HEK293 (cell line): ENCODE measurements around the gene ADAMTS2.

Source experiments
- CTCF ChIA-PET: fragments of 350-600 bp; formaldehyde crosslinking; extraction: SDS; loops from one replicate; lab custom pipeline; 2021; ENCODE audit warnings: antibody characterized with exemption; lab: Yijun Ruan, JAX
- POLR2A ChIA-PET: fragments of 300-600 bp; formaldehyde crosslinking; extraction: SDS; loops from one replicate; lab custom pipeline; 2020; ENCODE audit warnings: antibody characterized with exemption, inconsistent platforms; lab: Yijun Ruan, JAX
- H3K27ac ChIP-seq: fragments of 200-500 bp; sonication (Bioruptor generic); 2 replicates; pipeline ENCODE4 v1.5.1; 2014; ENCODE audit warnings: low read depth, low read length, control low read depth, inconsistent platforms; ENCODE audit errors: extremely low read depth
- H3K36me3 ChIP-seq, 2 experiments: fragments of 200-500 bp in 1 of 2; sonication (Bioruptor generic) in 1 of 2; 1 replicate in 1 of 2; 2 replicates in 1 of 2; pipeline ENCODE4 v1.5.1; 2014 to 2017; ENCODE audit warnings: inconsistent platforms in 2 of 2, low read length in 2 of 2; ENCODE audit not compliant: control insufficient read depth in 2 of 2, insufficient read depth in 1 of 2
- H3K4me1 ChIP-seq: fragments of 200-500 bp; sonication (Bioruptor generic); 2 replicates; pipeline ENCODE4 v1.5.1; 2014; ENCODE audit warnings: mild to moderate bottlenecking, low read length, inconsistent platforms; ENCODE audit not compliant: control insufficient read depth, insufficient read depth
- H3K4me3 ChIP-seq: 2 replicates; pipeline ENCODE4 v1.5.1; 2011; ENCODE audit warnings: low read depth, mild to moderate bottlenecking, control low read depth, low read length, moderate library complexity
- H3K9me3 ChIP-seq: fragments of 200-500 bp; sonication (Bioruptor generic); 2 replicates; pipeline ENCODE4 v1.5.1; 2014; ENCODE audit warnings: low read depth, low read length, inconsistent platforms; ENCODE audit not compliant: control insufficient read depth, insufficient read depth
- AEBP2 ChIP-seq: fragments of 450-650 bp; formaldehyde crosslinking; IDR thresholded peaks from 2 replicates; pipeline ENCODE4 v1.5.1; 2016; ENCODE audit warnings: missing biosample characterization, missing genetic modification characterization, borderline replicate concordance
- GFI1B ChIP-seq: fragments of 450-650 bp; formaldehyde crosslinking; IDR thresholded peaks from 2 replicates; pipeline ENCODE4 v1.5.1; 2016; ENCODE audit warnings: missing biosample characterization, missing genetic modification characterization
- GLI2 ChIP-seq: fragments of 450-650 bp; formaldehyde crosslinking; IDR thresholded peaks from 2 replicates; pipeline ENCODE4; 2017; ENCODE audit warnings: missing biosample characterization, missing genetic modification characterization, low read depth, borderline replicate concordance
- GLI4 ChIP-seq: fragments of 450-650 bp; formaldehyde crosslinking; IDR thresholded peaks from 2 replicates; pipeline ENCODE4 v1.5.1; 2016; ENCODE audit warnings: missing biosample characterization, missing genetic modification characterization
- KLF16 ChIP-seq: fragments of 450-650 bp; formaldehyde crosslinking; IDR thresholded peaks from 2 replicates; pipeline ENCODE4 v1.5.1; 2017; ENCODE audit warnings: missing biosample characterization, missing genetic modification characterization
- PRDM10 ChIP-seq: fragments of 450-650 bp; formaldehyde crosslinking; IDR thresholded peaks from 2 replicates; pipeline ENCODE4 v1.5.1; 2016; ENCODE audit warnings: missing biosample characterization, missing genetic modification characterization
- PRDM6 ChIP-seq: fragments of 450-650 bp; formaldehyde crosslinking; IDR thresholded peaks from 2 replicates; pipeline ENCODE4 v1.5.1; 2017; ENCODE audit warnings: missing biosample characterization, missing genetic modification characterization
- ZBTB11 ChIP-seq: fragments of 450-650 bp; formaldehyde crosslinking; conservative IDR thresholded peaks from 2 replicates; pipeline ENCODE4 v1.5.1; 2016; ENCODE audit warnings: low read depth, missing biosample characterization, missing genetic modification characterization
- ZNF133 ChIP-seq: fragments of 450-650 bp; formaldehyde crosslinking; IDR thresholded peaks from 2 replicates; pipeline ENCODE4 v1.5.1; 2016; ENCODE audit warnings: missing biosample characterization, missing genetic modification characterization
- ZNF140 ChIP-seq: fragments of 450-650 bp; formaldehyde crosslinking; IDR thresholded peaks from 2 replicates; pipeline ENCODE4 v1.5.1; 2016; ENCODE audit warnings: missing biosample characterization, missing genetic modification characterization
- ZNF157 ChIP-seq: fragments of 450-650 bp; formaldehyde crosslinking; IDR thresholded peaks from 2 replicates; pipeline ENCODE4 v1.5.1; 2016; ENCODE audit warnings: missing biosample characterization, missing genetic modification characterization
- ZNF394 ChIP-seq: fragments of 450-650 bp; formaldehyde crosslinking; IDR thresholded peaks from 2 replicates; pipeline ENCODE4 v1.5.1; 2016; ENCODE audit warnings: missing biosample characterization, missing genetic modification characterization, mild to moderate bottlenecking, moderate library complexity, borderline replicate concordance
- ZNF473 ChIP-seq: fragments of 450-650 bp; formaldehyde crosslinking; IDR thresholded peaks from 2 replicates; pipeline ENCODE4 v1.5.1; 2017; ENCODE audit warnings: missing biosample characterization, missing genetic modification characterization
- ZNF521 ChIP-seq: fragments of 450-650 bp; formaldehyde crosslinking; IDR thresholded peaks from 2 replicates; pipeline ENCODE4 v1.5.1; 2017; ENCODE audit warnings: missing biosample characterization, mild to moderate bottlenecking, missing genetic modification characterization
- ZNF548 ChIP-seq: fragments of 450-650 bp; formaldehyde crosslinking; IDR thresholded peaks from 2 replicates; pipeline ENCODE4 v1.5.1; 2016; ENCODE audit warnings: missing biosample characterization, missing genetic modification characterization
- ZNF791 ChIP-seq: fragments of 450-650 bp; formaldehyde crosslinking; IDR thresholded peaks from 2 replicates; pipeline ENCODE4 v1.5.1; 2016; ENCODE audit warnings: missing biosample characterization, missing genetic modification characterization
- ZNF830 ChIP-seq: fragments of 450-650 bp; IDR thresholded peaks from 2 replicates; pipeline ENCODE4 v1.5.0; 2018; ENCODE audit warnings: missing biosample characterization, missing genetic modification characterization, low read depth, mild to moderate bottlenecking, moderate library complexity
- ZSCAN16 ChIP-seq: fragments of 450-650 bp; formaldehyde crosslinking; IDR thresholded peaks from 2 replicates; pipeline ENCODE4 v1.5.1; 2016; ENCODE audit warnings: missing biosample characterization, missing genetic modification characterization

Gene ADAMTS2

GRCh38 chr5:179118756-179119414 is 226.4 kb downstream of the ADAMTS2 start:
- no peaks in the 10 kb centered on the region for H3K9me3 ChIP-seq
- no peak overlapping the region for H3K27ac ChIP-seq
- no peaks in the 10 kb centered on the region for H3K4me1 ChIP-seq
- TF ChIP-seq AEBP2: no peak
- TF ChIP-seq ZNF521 (tag by site-specific recombination): no peak
- TF ChIP-seq ZNF394: no peak
- TF ChIP-seq KLF16: no peak
- TF ChIP-seq GLI2 (tag by site-specific recombination): no peak
- no peak for TF ChIP-seq ZSCAN16
- TF ChIP-seq ZNF830 (tag by site-specific recombination): no peak
- TF ChIP-seq ZNF791: no peak
- TF ChIP-seq ZNF157 (tag by site-specific recombination): no peak
- TF ChIP-seq GLI4 (tag by site-specific recombination): no peak
- TF ChIP-seq ZBTB11: no peak
- no peak for TF ChIP-seq PRDM10
- TF ChIP-seq GFI1B (tag by site-specific recombination): no peak
- TF ChIP-seq PRDM6 (tag by site-specific recombination): no peak
- TF ChIP-seq ZNF140: no peak
- no peak for TF ChIP-seq ZNF473 (tag by site-specific recombination)
- TF ChIP-seq ZNF133: no peak
- no peak for TF ChIP-seq ZNF548 (tag by site-specific recombination)
- no peaks in the 10 kb centered on the region for H3K36me3 ChIP-seq
- POLR2A ChIA-PET: no interaction called here
- CTCF ChIA-PET: interaction anchor here (0.5 kb wide), 1 partner anchor 19 kb away, joined by 3 read pairs; no protein-coding TSS in a partner anchor
- H3K4me3 ChIP-seq: no peak overlapping the region
